Measurements from ENCODE around the gene CACNA1A. TPM values are rescaled to one million over a fixed set of nuclear protein-coding genes. Genes with fewer than 3 reads are reported as not detected.

The CACNA1A gene
- total RNA-seq, 4 donors from 2014 or later = 1.1 TPM; not detected in 3

DNA sequence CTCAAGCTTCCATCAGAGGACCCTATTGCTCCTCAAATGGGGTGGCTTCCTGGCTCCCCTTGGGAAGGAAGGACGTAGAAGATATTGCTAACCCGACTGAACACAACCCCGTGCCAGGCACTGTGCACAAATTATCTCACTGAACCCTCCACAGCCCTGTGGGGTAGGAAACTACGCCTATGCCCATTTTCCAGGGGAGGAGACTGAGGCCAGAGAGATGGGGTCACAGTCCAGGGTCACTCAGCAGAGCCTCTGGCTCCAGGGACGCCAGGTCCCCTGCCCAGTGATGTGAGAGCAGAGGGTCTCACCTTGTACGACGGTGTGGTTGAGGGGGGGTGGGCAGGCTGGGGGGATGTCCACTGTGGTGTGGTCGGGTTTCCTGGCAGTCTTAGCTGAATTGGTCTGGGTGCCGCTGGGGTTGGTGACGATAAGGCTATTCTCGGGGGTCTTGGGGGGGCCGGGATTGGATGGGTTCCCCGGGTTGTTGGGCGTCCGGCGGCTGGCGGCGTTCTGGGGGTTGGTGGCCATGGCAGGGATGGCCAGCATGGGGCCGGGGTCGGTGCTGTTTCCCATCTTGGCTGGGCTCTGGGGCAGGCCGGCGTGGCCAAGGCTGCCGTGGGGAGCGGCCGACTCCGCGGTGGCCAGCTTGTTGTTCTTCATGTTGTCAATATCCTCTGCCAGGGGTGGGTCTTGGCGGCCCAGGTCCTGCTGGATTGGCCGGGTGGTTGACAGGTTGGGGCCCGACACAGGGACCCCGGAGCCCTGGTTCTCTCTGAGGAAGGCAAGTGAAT lies 219.9 kb downstream of the CACNA1A start:
- H3K36me3 ChIP-seq = no peaks in the 10 kb centered on the region
- intact Hi-C loops (cut with DNase I) = no loop called here
- H3K27ac ChIP-seq = no peak overlapping the region
- H3K4me3 ChIP-seq = no peak overlapping the region
- TF ChIP-seq, protein P1, sequence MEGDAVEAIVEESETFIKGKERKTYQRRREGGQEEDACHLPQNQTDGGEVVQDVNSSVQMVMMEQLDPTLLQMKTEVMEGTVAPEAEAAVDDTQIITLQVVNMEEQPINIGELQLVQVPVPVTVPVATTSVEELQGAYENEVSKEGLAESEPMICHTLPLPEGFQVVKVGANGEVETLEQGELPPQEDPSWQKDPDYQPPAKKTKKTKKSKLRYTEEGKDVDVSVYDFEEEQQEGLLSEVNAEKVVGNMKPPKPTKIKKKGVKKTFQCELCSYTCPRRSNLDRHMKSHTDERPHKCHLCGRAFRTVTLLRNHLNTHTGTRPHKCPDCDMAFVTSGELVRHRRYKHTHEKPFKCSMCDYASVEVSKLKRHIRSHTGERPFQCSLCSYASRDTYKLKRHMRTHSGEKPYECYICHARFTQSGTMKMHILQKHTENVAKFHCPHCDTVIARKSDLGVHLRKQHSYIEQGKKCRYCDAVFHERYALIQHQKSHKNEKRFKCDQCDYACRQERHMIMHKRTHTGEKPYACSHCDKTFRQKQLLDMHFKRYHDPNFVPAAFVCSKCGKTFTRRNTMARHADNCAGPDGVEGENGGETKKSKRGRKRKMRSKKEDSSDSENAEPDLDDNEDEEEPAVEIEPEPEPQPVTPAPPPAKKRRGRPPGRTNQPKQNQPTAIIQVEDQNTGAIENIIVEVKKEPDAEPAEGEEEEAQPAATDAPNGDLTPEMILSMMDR (IDR thresholded peaks at IDR 0.05) = no peak
- TF ChIP-seq POLR2A (IDR thresholded peaks at IDR 0.05) = no peak
- WGBS, 2 donors = 63 to 72% methylated on average over 7 to 8 of the region's 31 CpGs
- H3K9me3 ChIP-seq = no peaks in the 10 kb centered on the region
- peaks cover 0 to 33% (median 0%) of the 10 kb centered on the region in 4 donors for H3K27me3 ChIP-seq
- H3K4me1 ChIP-seq = no peaks in the 10 kb centered on the region
- no peak for DNase-seq

DNA sequence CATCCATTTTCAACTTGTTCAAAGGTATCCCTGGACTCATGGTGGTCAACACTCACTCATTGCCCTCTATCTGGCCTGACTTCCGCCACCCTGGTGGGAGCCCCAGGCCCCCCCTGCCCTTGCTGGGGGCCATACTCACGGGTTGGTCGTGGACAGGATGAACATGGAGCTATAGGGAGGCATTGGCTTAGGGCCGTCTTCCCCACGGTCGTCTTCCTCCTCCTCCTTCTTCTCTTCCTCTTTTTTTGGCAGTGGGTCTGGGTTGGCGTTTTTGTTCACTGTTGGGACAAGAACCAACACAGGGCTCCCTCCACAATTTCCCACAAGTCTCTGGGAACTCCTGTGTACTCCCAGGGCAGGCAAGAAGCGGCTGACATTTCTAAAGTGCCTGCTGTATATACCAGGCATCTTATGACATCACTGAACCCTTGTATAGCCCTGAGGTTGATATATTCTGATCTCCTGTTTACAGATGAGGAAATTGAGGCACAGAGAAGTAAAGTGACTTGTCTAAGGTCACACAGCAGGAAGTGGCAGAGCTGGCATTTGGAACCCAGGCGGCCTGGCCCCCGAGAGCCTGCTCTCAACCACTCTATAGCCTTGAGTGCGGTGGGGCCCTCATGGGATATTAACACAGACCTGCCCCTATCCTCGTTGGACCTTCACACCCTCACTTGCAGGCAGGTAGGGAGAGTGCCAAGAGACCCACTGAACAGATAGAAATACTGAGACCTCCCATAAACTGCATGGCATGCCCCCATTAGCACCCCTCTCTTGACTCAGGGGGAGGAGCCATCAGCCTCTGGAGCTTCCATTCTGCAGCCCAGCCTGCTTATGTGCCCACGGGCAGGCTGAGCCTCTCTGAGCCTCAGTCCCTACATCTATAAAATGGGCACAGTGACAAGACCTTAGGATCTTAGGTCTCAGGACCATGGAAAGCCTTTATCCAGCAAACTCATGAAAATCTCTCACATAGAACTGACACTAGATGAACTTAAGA lies 221.1 kb downstream of the CACNA1A start:
- intact Hi-C loops (cut with DNase I) = no loop called here
- peaks cover 0 to 40% (median 0%) of the 10 kb centered on the region in 4 donors for H3K27me3 ChIP-seq
- TF ChIP-seq, protein P1 (IDR thresholded peaks at IDR 0.05) = no peak
- TF ChIP-seq POLR2A (IDR thresholded peaks at IDR 0.05) = no peak
- H3K27ac ChIP-seq = no peak overlapping the region
- DNase-seq = no peak
- H3K4me1 ChIP-seq = no peaks in the 10 kb centered on the region
- H3K36me3 ChIP-seq = no peaks in the 10 kb centered on the region
- no peak overlapping the region for H3K4me3 ChIP-seq
- no peaks in the 10 kb centered on the region for H3K9me3 ChIP-seq
- 15 to 45% methylated on average over 9 to 12 of the region's 13 CpGs for WGBS, 2 donors

DNA sequence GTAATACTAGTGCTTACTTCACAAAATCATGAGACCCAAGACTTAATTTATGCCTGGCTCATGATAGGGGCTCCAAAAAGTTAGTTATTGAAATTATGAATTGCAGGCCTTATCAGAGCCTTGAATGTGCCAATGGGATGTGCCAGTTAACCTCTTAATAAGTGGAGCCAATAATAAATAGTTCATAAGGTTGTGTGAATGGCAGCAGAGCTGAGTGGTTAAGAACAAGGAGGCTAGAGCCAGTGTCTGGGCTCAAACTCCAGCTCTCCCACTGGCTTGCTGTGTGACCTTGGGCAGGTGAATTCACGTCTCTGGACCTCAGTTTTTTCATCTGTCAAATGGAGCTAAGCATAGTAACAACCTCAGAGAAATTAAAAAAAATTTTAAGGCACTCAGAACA lies 222.4 kb downstream of the CACNA1A start:
- DNase-seq = no peak
- Histone ChIP-seq H3K4me1 (no peaks in the 10 kb centered on the region), H3K27me3 (peaks cover 0 to 41% (median 0%) of the 10 kb centered on the region in 4 donors), H3K36me3 (no peaks in the 10 kb centered on the region), H3K9me3 (no peaks in the 10 kb centered on the region), H3K4me3 (no peak overlapping the region), H3K27ac (no peak overlapping the region)
- WGBS, 2 donors = 29 to 31% methylated on average over 1 of the region's 1 CpG
- intact Hi-C loops (cut with DNase I) = no loop called here
- no peak for TF ChIP-seq POLR2A (IDR thresholded peaks at IDR 0.05)
- TF ChIP-seq, protein P1 (IDR thresholded peaks at IDR 0.05) = no peak

DNA sequence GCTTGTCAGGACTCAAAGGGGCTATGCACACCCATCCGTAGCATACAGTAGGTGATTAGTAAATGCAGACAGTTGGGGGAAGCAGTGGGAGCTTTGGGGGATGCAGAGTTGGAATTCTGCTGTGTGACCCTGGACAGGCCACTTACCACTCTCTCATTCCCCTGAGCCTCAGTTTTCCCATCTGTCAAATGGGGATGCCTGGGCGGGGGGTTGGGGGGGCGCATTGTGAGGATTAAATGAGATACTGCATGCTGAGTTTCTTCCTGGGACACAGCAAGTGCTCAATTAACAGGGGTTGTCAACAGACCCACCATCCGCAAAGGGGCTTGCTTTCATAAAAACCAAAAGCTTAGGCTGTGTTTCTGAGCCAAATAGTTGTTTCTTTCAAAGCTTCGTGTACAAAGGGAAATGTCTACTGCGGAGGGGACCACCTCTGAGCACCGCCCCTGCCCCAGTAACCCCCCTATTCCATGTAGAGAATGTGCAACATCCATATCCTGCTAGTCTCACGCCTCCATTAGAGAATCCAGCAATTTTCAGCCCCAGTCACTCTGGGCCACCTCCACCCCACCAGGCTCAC lies 223.7 kb downstream of the CACNA1A start:
- whole genome bisulfite sequencing, 2 donors = 74 to 83% methylated on average over 3 to 7 of the region's 8 CpGs
- H3K4me3 ChIP-seq = no peak overlapping the region
- no peaks in the 10 kb centered on the region for H3K9me3 ChIP-seq
- DNase-seq = no peak
- H3K27me3 ChIP-seq = peaks cover 0 to 45% (median 0%) of the 10 kb centered on the region in 4 donors
- H3K4me1 ChIP-seq = peaks cover 0 to 2% (median 0%) of the 10 kb centered on the region in 3 donors
- TF ChIP-seq POLR2A (IDR thresholded peaks at IDR 0.05) = no peak
- TF ChIP-seq, protein P1 (IDR thresholded peaks at IDR 0.05) = no peak
- H3K27ac ChIP-seq = peak overlapping the region in 1 of 4 donors; percentile 9
- no peaks in the 10 kb centered on the region for H3K36me3 ChIP-seq
- intact Hi-C loops (cut with DNase I) = no loop called here

All from esophagus squamous epithelium (tissue), 5 donors.